Head of caudate nucleus (tissue), 42 donors: ENCODE measurements around the gene SETD6.
"Not testable (repeated sequence)": the region's sequence is repeated elsewhere in the genome, so short reads cannot be mapped to it uniquely, and the experiment has no call there.

Experiments
- DNase-seq, 42 donors: peaks; one replicate each; pipeline versions ENCODE4 v3.0.0 to v3.0.0-alpha.2; 2020 to 2021; ENCODE audit warnings: mixed read lengths in 7 of 42
- intact Hi-C: fragments of 100-400 bp; cut with DNase I; formaldehyde crosslinking; loops from one replicate; pipeline ENCODE4 v1.15.0; 2022

Gene SETD6

GRCh38 chr16:58515125-58515870 lies at the start of gene SETD6:
Gene SETD6 (plus strand): TSS chr16:58515517. CDS start chr16:58515538, 21 bp downstream.
- DNase-seq: peak; percentile 81 to 97 (median 92)
- intact Hi-C loops: loop anchor here (10.0 kb wide), 1 partner anchor 150 kb away; no protein-coding TSS in a partner anchor

GRCh38 chr16:58465817-58466216 lies 49.5 kb upstream of the SETD6 start:
- intact Hi-C loops: no loop called here
- no peak for DNase-seq

- intact Hi-C loops: no loop called here
- DNase-seq: no peak
Observed at GRCh38 chr16:58466396-58466795, 48.9 kb upstream of the SETD6 start.

GRCh38 chr16:58467905-58468304 lies 47.4 kb upstream of the SETD6 start:
- intact Hi-C loops: no loop called here
- DNase-seq: no peak

GRCh38 chr16:58471209-58471975 lies 43.9 kb upstream of the SETD6 start:
- DNase-seq: peak in 8 of 42 donors; percentile 26 to 68 (median 50)
- intact Hi-C loops: no loop called here

- intact Hi-C loops: no loop called here
- DNase-seq: no peak
Observed at GRCh38 chr16:58472266-58472665, 43.1 kb upstream of the SETD6 start.

- intact Hi-C loops: no loop called here
Observed at GRCh38 chr16:58472827-58473226, 42.5 kb upstream of the SETD6 start.

GRCh38 chr16:58474296-58474695 lies 41.0 kb upstream of the SETD6 start:
- intact Hi-C loops: no loop called here
- no peak for DNase-seq

More at GRCh38 chr16:58472827-58473226, 42.5 kb upstream of the SETD6 start:
- no peak for DNase-seq

- DNase-seq: no peak
- intact Hi-C loops: no loop called here
Observed at GRCh38 chr16:58475091-58475619, 40.2 kb upstream of the SETD6 start.

GRCh38 chr16:58476791-58477190 lies 38.5 kb upstream of the SETD6 start:
- no peak for DNase-seq

GRCh38 chr16:58478427-58478826 lies 36.9 kb upstream of the SETD6 start:
- intact Hi-C loops: no loop called here
- no peak for DNase-seq

More at GRCh38 chr16:58476791-58477190, 38.5 kb upstream of the SETD6 start:
- intact Hi-C loops: no loop called here

GRCh38 chr16:58481226-58481869 lies 34.0 kb upstream of the SETD6 start:
- intact Hi-C loops: no loop called here
- DNase-seq: no peak

GRCh38 chr16:58481931-58482330 lies 33.4 kb upstream of the SETD6 start:
- intact Hi-C loops: no loop called here
- no peak for DNase-seq

- DNase-seq: no peak
- intact Hi-C loops: no loop called here
Observed at GRCh38 chr16:58485184-58485887, 30.0 kb upstream of the SETD6 start.

- intact Hi-C loops: loop anchor here (2.0 kb wide), 1 partner anchor 151 kb away; no protein-coding TSS in a partner anchor
- DNase-seq: peak; percentile 71 to 93 (median 86)
Observed at GRCh38 chr16:58487566-58488351, 27.6 kb upstream of the SETD6 start.

- DNase-seq: no peak
- intact Hi-C loops: no loop called here
Observed at GRCh38 chr16:58488531-58488930, 26.8 kb upstream of the SETD6 start.

- DNase-seq: no peak
- intact Hi-C loops: no loop called here
Observed at GRCh38 chr16:58490065-58490464, 25.3 kb upstream of the SETD6 start.

- DNase-seq, intact Hi-C loops: not testable (repeated sequence)
Observed at GRCh38 chr16:58490539-58490938, 24.8 kb upstream of the SETD6 start.
